ENCODE results near the gene MPST.
A peak's percentile ranks its signal among the peaks of the same experiment; 100 is the strongest.

MPST gene

DNA sequence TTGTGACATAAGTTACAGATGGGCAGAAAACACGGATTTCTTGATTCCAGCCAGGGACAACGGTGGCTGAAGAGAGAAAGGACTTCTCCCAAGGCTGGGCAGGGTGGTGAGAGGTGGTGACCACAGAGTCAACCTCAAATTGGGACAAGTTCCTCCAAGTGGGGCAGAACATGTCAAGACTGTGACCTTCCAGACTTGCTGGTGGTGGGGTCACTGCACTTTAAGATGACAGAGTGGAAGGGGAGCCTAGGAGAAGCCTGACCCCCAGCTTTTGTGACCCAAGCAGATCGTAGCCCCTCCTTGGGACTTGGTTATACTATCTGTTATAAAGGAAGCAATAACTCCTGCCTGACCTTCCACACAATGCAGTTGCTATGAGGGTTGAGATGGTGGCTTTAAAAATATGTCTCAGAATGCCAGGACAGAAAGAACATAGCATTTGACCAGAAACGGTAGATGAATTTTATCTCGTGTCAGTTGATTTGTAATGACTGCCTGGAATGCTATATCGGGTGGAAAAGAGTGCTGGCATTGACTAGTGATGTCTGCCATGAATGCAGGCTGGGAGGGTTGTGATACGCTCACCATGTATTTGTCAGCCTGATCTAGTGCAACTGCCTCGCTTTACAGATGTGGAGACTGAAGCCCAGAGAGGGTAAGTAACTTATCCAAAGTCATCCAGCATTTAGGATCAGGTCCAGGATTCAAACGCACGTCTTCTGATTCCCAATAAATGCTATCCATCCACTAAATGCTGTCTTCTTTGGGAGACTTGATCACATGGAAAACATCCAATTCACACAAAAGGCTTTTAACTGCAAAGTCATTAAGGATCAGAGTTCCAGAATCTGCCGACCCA is 18.6 kb upstream of the MPST start:
- Histone ChIP-seq H3K9ac (no peak overlapping the region), H3K27me3 (no peaks in the 10 kb centered on the region), H3K4me3 (no peak overlapping the region), H4K20me1 (no peaks in the 10 kb centered on the region), H3K4me2 (no peak overlapping the region), H3K9me3 (no peaks in the 10 kb centered on the region), H3K36me3 (no peaks in the 10 kb centered on the region), H3K4me1 (no peaks in the 10 kb centered on the region), H3K27ac (no peak overlapping the region)
- TF ChIP-seq Cebpa-rat (IDR thresholded peaks at IDR 0.05): no peak

DNA sequence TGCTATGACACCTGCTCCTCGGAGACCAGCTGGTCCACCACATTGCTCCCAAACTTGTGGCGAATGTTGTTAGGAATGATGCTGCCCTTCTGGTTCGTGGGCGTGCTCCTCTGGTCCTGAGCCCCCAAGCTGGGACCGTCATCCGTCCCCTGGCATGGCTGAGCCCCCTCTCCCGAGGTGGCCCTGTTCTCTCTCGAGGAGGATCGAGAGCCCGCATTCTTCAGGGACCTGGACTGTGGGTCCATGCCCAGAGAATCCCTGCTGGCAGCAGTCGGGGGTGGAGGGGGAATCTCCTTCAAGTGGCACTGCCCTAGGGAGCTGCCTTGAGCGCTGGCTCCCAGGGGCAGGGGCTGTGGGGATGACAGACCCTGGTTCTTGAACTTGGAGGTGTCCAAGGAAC is 17.7 kb upstream of the MPST start:
- no peaks in the 10 kb centered on the region for H3K4me1 ChIP-seq
- H3K4me3 ChIP-seq: no peak overlapping the region
- no peaks in the 10 kb centered on the region for H3K36me3 ChIP-seq
- no peak overlapping the region for H3K27ac ChIP-seq
- H3K4me2 ChIP-seq: no peak overlapping the region
- H3K9ac ChIP-seq: no peak overlapping the region
- H4K20me1 ChIP-seq: no peaks in the 10 kb centered on the region
- H3K27me3 ChIP-seq: no peaks in the 10 kb centered on the region
- no peaks in the 10 kb centered on the region for H3K9me3 ChIP-seq
- TF ChIP-seq Cebpa-rat (IDR thresholded peaks at IDR 0.05): no peak

- no peaks in the 10 kb centered on the region for H4K20me1 ChIP-seq
- no peak overlapping the region for H3K4me2 ChIP-seq
- H3K9ac ChIP-seq: no peak overlapping the region
- H3K27me3 ChIP-seq: no peaks in the 10 kb centered on the region
- H3K4me1 ChIP-seq: peaks cover 4% of the 10 kb centered on the region
- H3K4me3 ChIP-seq: no peak overlapping the region
- no peaks in the 10 kb centered on the region for H3K9me3 ChIP-seq
- no peak overlapping the region for H3K27ac ChIP-seq
- TF ChIP-seq Cebpa-rat (IDR thresholded peaks at IDR 0.05): no peak
- no peaks in the 10 kb centered on the region for H3K36me3 ChIP-seq
Observed at GRCh38 chr22:37002633-37003032, 16.9 kb upstream of the MPST start.

- Histone ChIP-seq H3K4me2 (peak overlapping the region; percentile 64), H3K4me3 (no peak overlapping the region), H3K27ac (no peak overlapping the region), H3K9me3 (no peaks in the 10 kb centered on the region), H3K4me1 (peaks cover 21% of the 10 kb centered on the region), H3K9ac (no peak overlapping the region), H4K20me1 (no peaks in the 10 kb centered on the region), H3K27me3 (no peaks in the 10 kb centered on the region), H3K36me3 (peaks cover 9% of the 10 kb centered on the region; the same call in 1 of the 2 replicates)
- no peak for TF ChIP-seq Cebpa-rat (IDR thresholded peaks at IDR 0.05)
Observed at GRCh38 chr22:37007651-37008050, 11.9 kb upstream of the MPST start.

DNA sequence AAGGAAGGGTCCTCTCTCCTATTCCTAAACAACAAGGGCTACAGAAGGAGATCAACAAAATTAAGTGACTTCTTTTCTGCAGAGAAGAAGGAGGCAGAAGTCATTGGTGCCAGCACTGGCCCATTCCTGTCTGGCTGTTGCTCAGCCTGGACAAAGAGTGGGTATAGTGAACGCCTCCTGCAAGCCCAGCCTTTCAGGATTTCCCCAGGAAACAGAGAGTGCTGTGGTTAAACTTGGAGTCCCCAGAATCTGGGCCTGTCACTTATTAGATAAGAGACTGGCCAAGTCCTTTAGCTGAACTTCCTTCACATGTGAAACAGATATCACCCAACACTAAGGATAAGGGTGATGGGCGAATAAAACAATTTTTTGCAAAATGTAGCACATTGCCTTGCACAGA is 11.2 kb upstream of the MPST start:
- Histone ChIP-seq H3K27me3 (no peaks in the 10 kb centered on the region), H4K20me1 (no peaks in the 10 kb centered on the region), H3K9ac (no peak overlapping the region), H3K36me3 (peaks cover 9% of the 10 kb centered on the region; the same call in 1 of the 2 replicates), H3K4me2 (peak overlapping the region; percentile 64), H3K27ac (no peak overlapping the region), H3K4me1 (peaks cover 21% of the 10 kb centered on the region), H3K9me3 (no peaks in the 10 kb centered on the region), H3K4me3 (no peak overlapping the region)
- TF ChIP-seq Cebpa-rat (IDR thresholded peaks at IDR 0.05): no peak

DNA sequence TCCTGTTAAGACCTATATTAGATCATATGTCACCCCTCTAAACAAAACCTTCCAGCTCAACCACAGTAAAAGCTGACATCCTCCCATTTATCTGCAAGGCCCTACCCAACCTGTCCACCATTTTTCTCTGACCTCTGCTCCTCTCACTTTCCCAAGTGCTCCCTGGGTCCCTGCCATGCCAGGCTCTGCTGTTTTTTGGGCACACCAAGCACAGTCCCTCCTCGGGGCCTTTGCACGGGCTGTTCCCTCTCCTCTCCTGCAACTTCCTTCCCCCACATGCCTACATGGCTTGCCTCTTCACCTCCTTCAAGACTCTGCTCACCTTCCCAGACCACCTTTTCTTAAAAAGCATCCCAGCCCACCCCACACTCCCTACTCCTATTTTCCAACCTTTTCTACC is 10.1 kb upstream of the MPST start:
- H3K4me3 ChIP-seq: no peak overlapping the region
- no peaks in the 10 kb centered on the region for H3K27me3 ChIP-seq
- H3K9me3 ChIP-seq: no peaks in the 10 kb centered on the region
- H4K20me1 ChIP-seq: peaks cover 3% of the 10 kb centered on the region; the same call in 1 of the 2 replicates
- H3K9ac ChIP-seq: no peak overlapping the region
- no peak overlapping the region for H3K4me2 ChIP-seq
- no peak overlapping the region for H3K27ac ChIP-seq
- H3K4me1 ChIP-seq: peaks cover 21% of the 10 kb centered on the region
- H3K36me3 ChIP-seq: peaks cover 9% of the 10 kb centered on the region; the same call in 1 of the 2 replicates
- TF ChIP-seq Cebpa-rat (IDR thresholded peaks at IDR 0.05): no peak

GRCh38 chr22:37010174-37010573 is 9.4 kb upstream of the MPST start:
- H3K9ac ChIP-seq: no peak overlapping the region
- no peak overlapping the region for H3K27ac ChIP-seq
- H3K36me3 ChIP-seq: peaks cover 9% of the 10 kb centered on the region; the same call in 1 of the 2 replicates
- H3K4me2 ChIP-seq: no peak overlapping the region
- no peak overlapping the region for H3K4me3 ChIP-seq
- H4K20me1 ChIP-seq: peaks cover 10% of the 10 kb centered on the region; the same call in 1 of the 2 replicates
- H3K27me3 ChIP-seq: no peaks in the 10 kb centered on the region
- no peak for TF ChIP-seq Cebpa-rat (IDR thresholded peaks at IDR 0.05)
- H3K9me3 ChIP-seq: no peaks in the 10 kb centered on the region
- peaks cover 21% of the 10 kb centered on the region for H3K4me1 ChIP-seq

DNA sequence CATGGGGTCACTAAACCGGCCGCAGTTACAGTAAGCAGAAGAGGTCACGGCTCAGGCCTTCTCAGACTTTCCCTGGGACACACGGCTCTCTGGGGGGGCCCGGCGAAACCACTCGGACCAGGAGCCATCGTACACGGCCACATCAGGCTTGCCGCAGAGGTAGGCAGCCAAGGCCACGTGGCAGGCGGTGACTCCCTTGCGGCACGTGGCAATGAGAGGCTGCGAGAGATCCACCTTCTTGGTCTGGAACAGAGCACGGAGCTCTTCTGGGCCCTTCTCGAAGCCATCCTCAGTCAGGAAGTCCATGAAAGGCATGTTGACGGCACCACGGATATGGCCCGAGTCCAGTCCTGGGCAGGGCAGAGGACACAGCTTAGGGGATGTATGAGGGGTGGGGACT is 8.6 kb upstream of the MPST start:
- H3K27ac ChIP-seq: no peak overlapping the region
- no peak overlapping the region for H3K4me2 ChIP-seq
- H3K9ac ChIP-seq: no peak overlapping the region
- H3K4me3 ChIP-seq: no peak overlapping the region
- no peaks in the 10 kb centered on the region for H3K9me3 ChIP-seq
- peaks cover 14% of the 10 kb centered on the region; the same call in 1 of the 2 replicates for H3K36me3 ChIP-seq
- no peaks in the 10 kb centered on the region for H3K27me3 ChIP-seq
- peaks cover 14% of the 10 kb centered on the region; the same call in 1 of the 2 replicates for H4K20me1 ChIP-seq
- H3K4me1 ChIP-seq: peaks cover 21% of the 10 kb centered on the region
- no peak for TF ChIP-seq Cebpa-rat (IDR thresholded peaks at IDR 0.05)

DNA sequence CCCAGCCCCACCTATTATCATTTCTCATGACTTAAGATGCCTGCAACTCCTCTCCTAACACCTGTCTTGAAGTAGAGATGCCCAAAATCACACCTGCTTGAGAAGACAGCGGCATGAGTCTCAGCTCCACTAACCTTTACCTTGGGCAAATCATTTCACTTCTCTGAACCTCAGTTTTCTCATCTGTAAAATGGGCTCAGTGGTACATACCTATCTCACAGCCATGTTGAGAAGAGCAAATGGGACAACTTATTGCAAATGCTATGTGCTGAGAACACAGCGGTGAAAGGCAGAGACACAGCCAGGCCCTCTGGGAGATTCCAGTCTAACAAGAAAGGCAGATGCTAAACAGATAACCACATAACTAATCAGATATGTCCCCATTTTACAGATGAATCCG is 8.1 kb upstream of the MPST start:
- no peak for TF ChIP-seq Cebpa-rat (IDR thresholded peaks at IDR 0.05)
- H3K4me1 ChIP-seq: peaks cover 22% of the 10 kb centered on the region
- H3K27me3 ChIP-seq: no peaks in the 10 kb centered on the region
- H3K27ac ChIP-seq: no peak overlapping the region
- no peak overlapping the region for H3K9ac ChIP-seq
- H4K20me1 ChIP-seq: peaks cover 17% of the 10 kb centered on the region; the same call in 1 of the 2 replicates
- peaks cover 19% of the 10 kb centered on the region; the same call in 1 of the 2 replicates for H3K36me3 ChIP-seq
- no peak overlapping the region for H3K4me2 ChIP-seq
- H3K9me3 ChIP-seq: no peaks in the 10 kb centered on the region
- no peak overlapping the region for H3K4me3 ChIP-seq

DNA sequence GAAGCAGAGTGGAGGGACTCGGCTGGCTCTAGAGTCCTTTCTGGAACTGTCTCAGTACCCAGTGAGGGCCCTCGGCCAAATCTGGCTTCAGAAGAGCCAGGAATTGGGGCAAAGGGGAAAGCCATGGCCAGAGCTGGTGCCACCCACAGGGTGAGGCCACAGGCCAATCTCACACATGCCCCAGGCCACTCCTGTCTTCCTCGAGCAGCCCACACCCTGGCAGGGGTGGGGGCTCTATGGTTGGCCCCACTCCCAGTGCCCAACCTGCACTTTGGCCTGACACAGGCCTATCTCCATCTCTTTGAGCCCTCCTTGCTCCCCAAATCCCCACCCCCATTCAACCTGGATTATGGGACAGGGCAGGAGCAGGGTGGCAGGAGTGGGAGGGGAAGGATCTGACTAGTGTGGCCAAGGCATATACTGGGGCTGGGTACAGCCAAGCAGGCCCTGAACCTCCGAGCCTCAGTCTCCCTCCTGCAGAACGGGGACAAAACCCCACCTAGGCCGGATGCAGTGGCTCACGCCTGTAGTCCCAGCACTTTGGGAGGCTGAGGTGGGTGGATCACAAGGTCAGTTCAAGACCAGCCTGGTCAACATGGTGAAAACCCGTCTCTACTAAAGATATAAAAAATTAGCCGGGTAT is 7.2 kb upstream of the MPST start:
- no peak overlapping the region; the same call in 1 of the 2 replicates for H3K27ac ChIP-seq
- TF ChIP-seq Cebpa-rat (IDR thresholded peaks at IDR 0.05): no peak
- H3K27me3 ChIP-seq: no peaks in the 10 kb centered on the region
- H3K4me2 ChIP-seq: no peak overlapping the region
- H3K9me3 ChIP-seq: no peaks in the 10 kb centered on the region
- no peak overlapping the region for H3K9ac ChIP-seq
- peaks cover 26% of the 10 kb centered on the region; the same call in 1 of the 2 replicates for H4K20me1 ChIP-seq
- H3K4me3 ChIP-seq: no peak overlapping the region
- peaks cover 29% of the 10 kb centered on the region for H3K4me1 ChIP-seq
- peaks cover 27% of the 10 kb centered on the region; the same call in 1 of the 2 replicates for H3K36me3 ChIP-seq

All from BLaER1 (cell line).